IMR-90 (cell line): Measurements from ENCODE around the gene OXSR1. TPM values are rescaled to one million over a fixed set of nuclear protein-coding genes. Genes with fewer than 3 reads are reported as not detected.
A peak's percentile ranks its signal among the peaks of the same experiment; 100 is the strongest.

Experiments
- ATAC-seq: fragments of 200-7000 bp; cut with Tn5 transposase; 2 replicates; pipeline ENCODE4 v1.9.1; 2020; ENCODE audit warnings: low read depth, mild to moderate bottlenecking, moderate library complexity
- BruUV-seq: library from RNA; stranded (reverse); fragments of 400-500 nt; replicated peaks from 2 replicates; lab custom pipeline; 2021; lab: Mats Ljungman, UMichigan
- CTCF ChIA-PET: fragments of 300-600 bp; formaldehyde crosslinking; extraction: SDS; loops from one replicate; lab custom pipeline; 2021; ENCODE audit warnings: antibody characterized with exemption; lab: Yijun Ruan, JAX
- POLR2A ChIA-PET: fragments of 300-600 bp; sonication (Branson Sonifier 250); formaldehyde crosslinking; loops from one replicate; lab custom pipeline; 2022; ENCODE audit warnings: antibody characterized with exemption; ENCODE audit not compliant: unreplicated experiment; lab: Charles Lee
- DNase-seq: peaks from one replicate; pipeline ENCODE4 v3.0.0; 2013
- H2AFZ ChIP-seq: replicated peaks from 2 replicates; pipeline ENCODE3; 2013; ENCODE audit warnings: low read length, mild to moderate bottlenecking; ENCODE audit not compliant: poor library complexity
- H2AK5ac ChIP-seq: 2 replicates; pipeline ENCODE4 v1.6.1; 2013; ENCODE audit warnings: low read depth, low read length, inconsistent platforms
- H2AK9ac ChIP-seq: replicated peaks from 2 replicates; pipeline ENCODE3; 2013; ENCODE audit warnings: mild to moderate bottlenecking, low read depth, low read length, moderate library complexity; ENCODE audit not compliant: poor library complexity
- H2BK120ac ChIP-seq: 2 replicates; pipeline ENCODE4 v1.6.1; 2013; ENCODE audit warnings: low read depth, low read length, inconsistent platforms
- H2BK15ac ChIP-seq: 3 replicates; pipeline ENCODE4 v1.6.1; 2013; ENCODE audit warnings: low read depth, low read length, inconsistent platforms
- H2BK20ac ChIP-seq: 2 replicates; pipeline ENCODE4 v1.6.1; 2013; ENCODE audit warnings: low read depth, mild to moderate bottlenecking, inconsistent platforms, low read length, moderate library complexity
- H2BK5ac ChIP-seq: 2 replicates; pipeline ENCODE4 v1.6.1; 2013; ENCODE audit warnings: mild to moderate bottlenecking, low read depth, low read length, inconsistent platforms; ENCODE audit not compliant: poor library complexity, severe bottlenecking
- H3K14ac ChIP-seq: replicated peaks from 2 replicates; pipeline ENCODE4 v1.6.1; 2013; ENCODE audit warnings: low read depth, low read length, inconsistent platforms
- H3K18ac ChIP-seq: 2 replicates; pipeline ENCODE4 v1.6.1; 2013; ENCODE audit warnings: low read depth, low read length, control low read depth
- H3K23ac ChIP-seq: 2 replicates; pipeline ENCODE4 v1.6.1; 2013; ENCODE audit warnings: low read depth, low read length, inconsistent platforms
- H3K27ac ChIP-seq: 2 replicates; pipeline ENCODE4 v1.5.1; 2013; ENCODE audit warnings: mild to moderate bottlenecking, control low read depth, low read length; ENCODE audit not compliant: insufficient read depth
- H3K27me3 ChIP-seq: 2 replicates; pipeline ENCODE4 v1.6.1; 2013; ENCODE audit warnings: low read length; ENCODE audit not compliant: control insufficient read depth, insufficient read depth
- H3K36me3 ChIP-seq: 2 replicates; pipeline ENCODE4 v1.6.1; 2013; ENCODE audit warnings: low read length, mixed read lengths; ENCODE audit not compliant: control insufficient read depth, insufficient read depth
- H3K4ac ChIP-seq: 2 replicates; pipeline ENCODE4 v1.6.1; 2013; ENCODE audit warnings: low read depth, low read length, inconsistent platforms
- H3K4me1 ChIP-seq: 2 replicates; pipeline ENCODE4 v1.6.1; 2013; ENCODE audit warnings: low read length, mixed read lengths; ENCODE audit not compliant: control insufficient read depth, insufficient read depth
- H3K4me2 ChIP-seq: 2 replicates; pipeline ENCODE4 v1.6.1; 2013; ENCODE audit warnings: low read depth, mild to moderate bottlenecking, control low read depth, low read length, moderate library complexity
- H3K4me3 ChIP-seq: 2 replicates; pipeline ENCODE4 v1.5.1; 2013; ENCODE audit warnings: low read depth, mild to moderate bottlenecking, control low read depth, low read length, moderate library complexity; ENCODE audit not compliant: insufficient read depth
- H3K56ac ChIP-seq: 2 replicates; pipeline ENCODE4 v1.6.1; 2013; ENCODE audit warnings: low read length, inconsistent platforms; ENCODE audit not compliant: insufficient read depth; ENCODE audit errors: extremely low read depth
- H3K79me1 ChIP-seq, 2 experiments: 2 replicates each; pipeline ENCODE4 v1.6.1; 2013; ENCODE audit warnings: low read length in 2 of 2, inconsistent platforms in 1 of 2, low read depth in 1 of 2
- H3K9ac ChIP-seq: 2 replicates; pipeline ENCODE4 v1.6.1; 2013; ENCODE audit warnings: low read depth, low read length, control low read depth
- H3K9me1 ChIP-seq: 2 replicates; pipeline ENCODE4 v1.6.1; 2013; ENCODE audit warnings: low read length, inconsistent platforms; ENCODE audit not compliant: insufficient read depth
- H3K9me3 ChIP-seq: 2 replicates; pipeline ENCODE4 v1.6.1; 2013; ENCODE audit warnings: low read length; ENCODE audit not compliant: control insufficient read depth, insufficient read depth
- H4K20me1 ChIP-seq: 2 replicates; pipeline ENCODE4 v1.6.1; 2013; ENCODE audit warnings: low read length, inconsistent platforms; ENCODE audit not compliant: insufficient read depth
- H4K5ac ChIP-seq: 2 replicates; pipeline ENCODE4 v1.6.1; 2013; ENCODE audit warnings: mild to moderate bottlenecking, low read depth, low read length, control low read depth
- H4K8ac ChIP-seq, 2 experiments: 2 replicates each; pipeline ENCODE4 v1.6.1; 2013; ENCODE audit warnings: low read depth in 2 of 2, low read length in 2 of 2, control low read depth in 1 of 2, inconsistent platforms in 1 of 2
- H4K91ac ChIP-seq: 2 replicates; pipeline ENCODE4 v1.6.1; 2013; ENCODE audit warnings: low read depth, low read length, inconsistent platforms; ENCODE audit not compliant: insufficient read depth
- CEBPB ChIP-seq: IDR thresholded peaks from 2 replicates; pipeline ENCODE4 v1.6.1; 2012; ENCODE audit warnings: low read depth, low read length, improper control_type of control experiment
- FOS ChIP-seq: fragments of 150-350 bp; IDR thresholded peaks from 2 replicates; pipeline ENCODE4 v1.6.1; 2016; ENCODE audit warnings: low read depth, low read length
- WGBS, 2 experiments: methylation state at CpG; one replicate each; pipeline versions ENCODE4 v1.1.5 to v1.1.7; 2013; ENCODE audit warnings: missing lambda C conversion rate in 2 of 2; ENCODE audit not compliant: insufficient read length in 1 of 2; ENCODE audit errors: extremely low coverage in 2 of 2; 5-methylcytosine and 5-hydroxymethylcytosine counted together
- dilution Hi-C: fragments of 300-500 bp; cut with HindIII; formaldehyde crosslinking; loops from one replicate; pipeline ENCODE4 v1.14.3; 2018; ENCODE audit warnings: low sequenced_read_pairs; ENCODE audit not compliant: unreplicated experiment
- in situ Hi-C: fragments of 300-500 bp; cut with MboI; formaldehyde crosslinking; loops from 3 replicates; pipeline ENCODE4 v1.14.3; 2019; ENCODE audit warnings: low sequenced_read_pairs, inconsistent platforms, mixed read lengths
- intact Hi-C: fragments of 100-400 bp; cut with micrococcal nuclease; formaldehyde crosslinking; loops from 2 replicates; pipeline ENCODE4 v1.10.0; 2022
- polyA plus RNA-seq, 3 experiments: library from polyadenylated mRNA; depleted of rRNA; stranded (reverse); fragments of >200 nt; gene quantifications; 2 replicates each; pipeline ENCODE4 v1.2.3, GENCODE V29; 2012; ENCODE audit warnings: low replicate concordance in 1 of 3
- total RNA-seq: library from RNA; depleted of rRNA; stranded (reverse); fragments of >200 nt; gene quantifications from 2 replicates; pipeline ENCODE4 v1.2.3, GENCODE V29; 2012

OXSR1 gene
- total and polyA plus RNA-seq, 2 of the 4 experiments (the other 2 are of a cell fraction), result 32.9 to 37.6 TPM

- H3K9me1 ChIP-seq, result peaks cover 24% of the 10 kb centered on the region
- POLR2A ChIA-PET, result interaction anchor here (0.8 to 1.6 kb wide), 2 partner anchors 17 to 29 kb away, joined by 3 to 10 read pairs; partner anchors contain the start of gene OXSR1
- H3K23ac ChIP-seq, result peak overlapping the region; percentile 82; the same call in 1 of the 2 replicates
- H2BK5ac ChIP-seq, result peak overlapping the region; percentile 3
- no peak overlapping the region; the same call in 1 of the 2 replicates for H3K56ac ChIP-seq
- no peak overlapping the region for H4K5ac ChIP-seq
- peak overlapping the region; percentile 98 for H2AFZ ChIP-seq
- TF ChIP-seq CEBPB, result no peak
- TF ChIP-seq FOS, result no peak
- no peaks in the 10 kb centered on the region for H3K9me3 ChIP-seq
- 1% methylated on average over 14 of the region's 20 CpGs; no CpG with 5 or more reads in 1 of the 2 experiments for WGBS, 2 experiments
- H3K9ac ChIP-seq, result peak overlapping the region; percentile 91
- no peak overlapping the region for H2BK20ac ChIP-seq
- no peak overlapping the region for H2BK15ac ChIP-seq
- peak overlapping the region in 1 of 2 experiments; percentile 33; a peak in 1 of 4 replicates for H4K8ac ChIP-seq
- peak overlapping the region; percentile 94 for H3K4me2 ChIP-seq
- peak overlapping the region; percentile 4; the same call in 1 of the 2 replicates for H2AK5ac ChIP-seq
- peaks cover 32% of the 10 kb centered on the region for H3K36me3 ChIP-seq
- H3K27me3 ChIP-seq, result no peaks in the 10 kb centered on the region
- peak overlapping the region; percentile 71 for H3K14ac ChIP-seq
- peak; percentile 54 for DNase-seq
- peak; percentile 4; the same call in 1 of the 2 replicates for ATAC-seq
- H3K27ac ChIP-seq, result peak overlapping the region; percentile 29
- intact Hi-C loops, result loop anchor here (1.0 to 2.0 kb wide), 3 partner anchors 110 to 343 kb away; no protein-coding TSS in a partner anchor
- no peak overlapping the region for H3K18ac ChIP-seq
- dilution Hi-C loops, result no loop called here
- H3K4me3 ChIP-seq, result peak overlapping the region; percentile 65
- peak overlapping the region; percentile 89 for H2AK9ac ChIP-seq
- 0 out of 2 replicates have a peak overlapping the region, but pooled peaks have one; percentile 37 for H3K4ac ChIP-seq
- H4K20me1 ChIP-seq, result 0 out of 2 replicates have a peak, but pooled peaks cover 5% of the 10 kb centered on the region
- H3K79me1 ChIP-seq, result peaks cover 31 to 88% of the 10 kb centered on the region in 2 experiments
- H4K91ac ChIP-seq, result no peak overlapping the region
- CTCF ChIA-PET, result no interaction called here
- no peak overlapping the region for H2BK120ac ChIP-seq
- in situ Hi-C loops, result loop anchor here (10.0 kb wide), 1 partner anchor 348 kb away; no protein-coding TSS in a partner anchor
- no TSS peak for BruUV-seq
- peaks cover 13% of the 10 kb centered on the region for H3K4me1 ChIP-seq
Observed at GRCh38 chr3:38136393-38136776, 29.0 kb upstream of the OXSR1 start.
